HEK293 (cell line): ENCODE data around the gene TFG.

Experiments used
- CTCF ChIA-PET: fragments of 350-600 bp; formaldehyde crosslinking; extraction: SDS; loops from one replicate; lab custom pipeline; 2021; ENCODE audit warnings: antibody characterized with exemption; lab: Yijun Ruan, JAX
- POLR2A ChIA-PET: fragments of 300-600 bp; formaldehyde crosslinking; extraction: SDS; loops from one replicate; lab custom pipeline; 2020; ENCODE audit warnings: antibody characterized with exemption, inconsistent platforms; lab: Yijun Ruan, JAX
- H3K27ac ChIP-seq: fragments of 200-500 bp; sonication (Bioruptor generic); 2 replicates; pipeline ENCODE4 v1.5.1; 2014; ENCODE audit warnings: low read depth, low read length, control low read depth, inconsistent platforms; ENCODE audit errors: extremely low read depth
- H3K36me3 ChIP-seq, 2 experiments: fragments of 200-500 bp in 1 of 2; sonication (Bioruptor generic) in 1 of 2; 1 replicate in 1 of 2; 2 replicates in 1 of 2; pipeline ENCODE4 v1.5.1; 2014 to 2017; ENCODE audit warnings: inconsistent platforms in 2 of 2, low read length in 2 of 2; ENCODE audit not compliant: control insufficient read depth in 2 of 2, insufficient read depth in 1 of 2
- H3K4me1 ChIP-seq: fragments of 200-500 bp; sonication (Bioruptor generic); 2 replicates; pipeline ENCODE4 v1.5.1; 2014; ENCODE audit warnings: mild to moderate bottlenecking, low read length, inconsistent platforms; ENCODE audit not compliant: control insufficient read depth, insufficient read depth
- H3K4me3 ChIP-seq: 2 replicates; pipeline ENCODE4 v1.5.1; 2011; ENCODE audit warnings: low read depth, mild to moderate bottlenecking, control low read depth, low read length, moderate library complexity
- H3K9me3 ChIP-seq: fragments of 200-500 bp; sonication (Bioruptor generic); 2 replicates; pipeline ENCODE4 v1.5.1; 2014; ENCODE audit warnings: low read depth, low read length, inconsistent platforms; ENCODE audit not compliant: control insufficient read depth, insufficient read depth
- HOXC10 ChIP-seq: sonication (generic); formaldehyde crosslinking; IDR thresholded peaks from 2 replicates; pipeline ENCODE4 v1.8.1; 2023; ENCODE audit warnings: mild to moderate bottlenecking, missing genetic modification reagents
- KLF9 ChIP-seq: fragments of 450-650 bp; formaldehyde crosslinking; IDR thresholded peaks from 2 replicates; pipeline ENCODE4 v1.5.1; 2016; ENCODE audit warnings: missing biosample characterization, missing genetic modification characterization, low read depth
- RBAK ChIP-seq: fragments of 450-650 bp; formaldehyde crosslinking; IDR thresholded peaks from 2 replicates; pipeline ENCODE4 v1.5.1; 2016; ENCODE audit warnings: missing biosample characterization, missing genetic modification characterization
- REPIN1 ChIP-seq: fragments of 450-650 bp; formaldehyde crosslinking; IDR thresholded peaks from 2 replicates; pipeline ENCODE4 v1.5.1; 2017; ENCODE audit warnings: missing biosample characterization, missing genetic modification characterization, low read depth
- SALL2 ChIP-seq: fragments of 450-650 bp; formaldehyde crosslinking; IDR thresholded peaks from 2 replicates; pipeline ENCODE4 v1.5.0; 2017; ENCODE audit warnings: missing biosample characterization, mild to moderate bottlenecking, missing genetic modification characterization, borderline replicate concordance
- SCRT1 ChIP-seq: fragments of 450-650 bp; formaldehyde crosslinking; IDR thresholded peaks from 2 replicates; pipeline ENCODE4 v1.5.1; 2016; ENCODE audit warnings: missing biosample characterization, missing genetic modification characterization, borderline replicate concordance
- WT1 ChIP-seq: fragments of 450-650 bp; formaldehyde crosslinking; IDR thresholded peaks from 2 replicates; pipeline ENCODE4 v1.5.1; 2016; ENCODE audit warnings: missing biosample characterization, missing genetic modification characterization
- ZBTB17 ChIP-seq: fragments of 450-650 bp; formaldehyde crosslinking; IDR thresholded peaks from 2 replicates; pipeline ENCODE4 v1.5.1; 2016; ENCODE audit warnings: missing biosample characterization, missing genetic modification characterization
- ZBTB6 ChIP-seq: fragments of 450-650 bp; formaldehyde crosslinking; IDR thresholded peaks from 2 replicates; pipeline ENCODE4 v1.5.1; 2017; ENCODE audit warnings: missing biosample characterization, missing genetic modification characterization
- ZNF112 ChIP-seq: fragments of 450-650 bp; formaldehyde crosslinking; IDR thresholded peaks from 2 replicates; pipeline ENCODE4 v1.5.0; 2017; ENCODE audit warnings: missing biosample characterization, missing genetic modification characterization
- ZNF211 ChIP-seq: fragments of 450-650 bp; formaldehyde crosslinking; IDR thresholded peaks from 2 replicates; pipeline ENCODE4 v1.5.1; 2016; ENCODE audit warnings: low read depth, missing biosample characterization, missing genetic modification characterization
- ZNF501 ChIP-seq: fragments of 450-650 bp; formaldehyde crosslinking; IDR thresholded peaks from 2 replicates; pipeline ENCODE4 v1.5.1; 2016; ENCODE audit warnings: missing biosample characterization, missing genetic modification characterization
- ZNF521 ChIP-seq: fragments of 450-650 bp; formaldehyde crosslinking; IDR thresholded peaks from 2 replicates; pipeline ENCODE4 v1.5.1; 2017; ENCODE audit warnings: missing biosample characterization, mild to moderate bottlenecking, missing genetic modification characterization
- ZNF530 ChIP-seq: fragments of 450-650 bp; formaldehyde crosslinking; IDR thresholded peaks from 2 replicates; pipeline ENCODE4 v1.5.1; 2016; ENCODE audit warnings: low read depth, missing biosample characterization, missing genetic modification characterization
- ZNF549 ChIP-seq: fragments of 450-650 bp; IDR thresholded peaks from 2 replicates; pipeline ENCODE4 v1.5.1; 2018; ENCODE audit warnings: missing biosample characterization, missing genetic modification characterization, mild to moderate bottlenecking, inconsistent platforms, moderate library complexity
- ZNF558 ChIP-seq: fragments of 450-650 bp; formaldehyde crosslinking; IDR thresholded peaks from 2 replicates; pipeline ENCODE4 v1.5.1; 2016; ENCODE audit warnings: missing biosample characterization, missing genetic modification characterization
- ZNF830 ChIP-seq: fragments of 450-650 bp; IDR thresholded peaks from 2 replicates; pipeline ENCODE4 v1.5.0; 2018; ENCODE audit warnings: missing biosample characterization, missing genetic modification characterization, low read depth, mild to moderate bottlenecking, moderate library complexity
- ZNF843 ChIP-seq: fragments of 450-650 bp; formaldehyde crosslinking; IDR thresholded peaks from 2 replicates; pipeline ENCODE4 v1.5.1; 2016; ENCODE audit warnings: missing biosample characterization, missing genetic modification characterization
- ZSCAN4 ChIP-seq: fragments of 450-650 bp; formaldehyde crosslinking; IDR thresholded peaks from 2 replicates; pipeline ENCODE4 v1.5.1; 2017; ENCODE audit warnings: missing biosample characterization, missing genetic modification characterization
- TF ChIP-seq, protein P1 (sequence below): fragments of 450-650 bp; formaldehyde crosslinking; IDR thresholded peaks from 2 replicates; pipeline ENCODE4 v1.5.1; 2016; ENCODE audit warnings: missing biosample characterization, missing genetic modification characterization

Gene TFG

GRCh38 chr3:100708644-100708988, 678 bp upstream of the TFG start:
- no peaks in the 10 kb centered on the region for H3K9me3 ChIP-seq
- TF ChIP-seq ZSCAN4 (no peak), ZNF549 (tag by site-specific recombination) (no peak), ZNF830 (no peak), ZBTB17 (no peak), ZNF211 (tag by site-specific recombination) (no peak), ZNF558 (tag by site-specific recombination) (no peak), SCRT1 (tag by site-specific recombination) (no peak), RBAK (no peak)
- CTCF ChIA-PET, result interaction anchor here (0.9 kb wide), 1 partner anchor 10 kb away, joined by 3 read pairs; no protein-coding TSS in a partner anchor
- H3K4me3 ChIP-seq, result peak overlapping the region; percentile 88
- H3K36me3 ChIP-seq, result peaks cover 5 to 15% of the 10 kb centered on the region in 2 experiments; a peak in 2 of 3 replicates
- POLR2A ChIA-PET, result interaction anchor here (0.6 to 1.3 kb wide), 3 partner anchors 15 to 216 kb away, joined by 4 to 9 read pairs (median 5); partner anchors contain the start of gene TMEM45A
- no peak overlapping the region for H3K27ac ChIP-seq
- H3K4me1 ChIP-seq, result no peaks in the 10 kb centered on the region; the same call in 1 of the 2 replicates

GRCh38 chr3:100709842-100710260, 557 bp downstream of the TFG start:
- H3K4me1 ChIP-seq, result no peaks in the 10 kb centered on the region; the same call in 1 of the 2 replicates
- H3K27ac ChIP-seq, result peak overlapping the region; percentile 97
- ChIA-PET CTCF (interaction anchor here (0.9 to 1.1 kb wide), 2 partner anchors 14 to 247 kb away, joined by 4 to 10 read pairs; no protein-coding TSS in a partner anchor), POLR2A (interaction anchor here (0.8 to 1.3 kb wide), 2 partner anchors 8 to 217 kb away, joined by 4 to 5 read pairs; partner anchors contain the start of gene TMEM45A)
- TF ChIP-seq ZNF112 (tag by site-specific recombination), result no peak
- TF ChIP-seq KLF9 (tag by site-specific recombination), result no peak
- TF ChIP-seq ZNF530 (tag by site-specific recombination), result no peak
- no peak for TF ChIP-seq ZNF501 (tag by site-specific recombination)
- TF ChIP-seq, protein P1, sequence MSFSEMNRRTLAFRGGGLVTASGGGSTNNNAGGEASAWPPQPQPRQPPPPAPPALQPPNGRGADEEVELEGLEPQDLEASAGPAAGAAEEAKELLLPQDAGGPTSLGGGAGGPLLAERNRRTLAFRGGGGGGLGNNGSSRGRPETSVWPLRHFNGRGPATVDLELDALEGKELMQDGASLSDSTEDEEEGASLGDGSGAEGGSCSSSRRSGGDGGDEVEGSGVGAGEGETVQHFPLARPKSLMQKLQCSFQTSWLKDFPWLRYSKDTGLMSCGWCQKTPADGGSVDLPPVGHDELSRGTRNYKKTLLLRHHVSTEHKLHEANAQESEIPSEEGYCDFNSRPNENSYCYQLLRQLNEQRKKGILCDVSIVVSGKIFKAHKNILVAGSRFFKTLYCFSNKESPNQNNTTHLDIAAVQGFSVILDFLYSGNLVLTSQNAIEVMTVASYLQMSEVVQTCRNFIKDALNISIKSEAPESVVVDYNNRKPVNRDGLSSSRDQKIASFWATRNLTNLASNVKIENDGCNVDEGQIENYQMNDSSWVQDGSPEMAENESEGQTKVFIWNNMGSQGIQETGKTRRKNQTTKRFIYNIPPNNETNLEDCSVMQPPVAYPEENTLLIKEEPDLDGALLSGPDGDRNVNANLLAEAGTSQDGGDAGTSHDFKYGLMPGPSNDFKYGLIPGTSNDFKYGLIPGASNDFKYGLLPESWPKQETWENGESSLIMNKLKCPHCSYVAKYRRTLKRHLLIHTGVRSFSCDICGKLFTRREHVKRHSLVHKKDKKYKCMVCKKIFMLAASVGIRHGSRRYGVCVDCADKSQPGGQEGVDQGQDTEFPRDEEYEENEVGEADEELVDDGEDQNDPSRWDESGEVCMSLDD, result no peak
- TF ChIP-seq WT1 (tag by site-specific recombination), result no peak
- no peak for TF ChIP-seq SALL2 (tag by site-specific recombination)
- TF ChIP-seq HOXC10, result no peak
- TF ChIP-seq ZBTB6, result no peak
- TF ChIP-seq ZNF843 (tag by site-specific recombination), result no peak
- no peak for TF ChIP-seq ZNF521 (tag by site-specific recombination)
- TF ChIP-seq REPIN1, result no peak
- no peaks in the 10 kb centered on the region for H3K9me3 ChIP-seq
- peaks cover 11 to 25% of the 10 kb centered on the region in 2 experiments; a peak in 2 of 3 replicates for H3K36me3 ChIP-seq
- peak overlapping the region; percentile 88 for H3K4me3 ChIP-seq
